ENCODE measurements around the gene COLQ. TPM values are rescaled to one million over a fixed set of nuclear protein-coding genes. Genes with fewer than 3 reads are reported as not detected.
"Not testable (repeated sequence)": the region's sequence is repeated elsewhere in the genome, so short reads cannot be mapped to it uniquely, and the experiment has no call there.

Gene COLQ
- total and polyA plus RNA-seq, 4 donors, result 0.27 to 2.6 (median 0.67) TPM

- no peak for TF ChIP-seq REST (IDR thresholded peaks at IDR 0.05)
- TF ChIP-seq ATF3 (IDR thresholded peaks at IDR 0.05), result no peak
- no peak for TF ChIP-seq TAF1 (conservative IDR thresholded peaks at IDR 0.05)
- TF ChIP-seq GABPA (IDR thresholded peaks at IDR 0.05 in 1 of 2, conservative IDR thresholded peaks at IDR 0.05 in 1 of 2), result no peak
Measured at GRCh38 chr3:15460891-15461531, 60.5 kb downstream of the COLQ start (continued).

GRCh38 chr3:15458212-15458780 lies 63.2 kb downstream of the COLQ start:
- Histone ChIP-seq H3K36me3 (ENCODE audit: control insufficient read depth in 4 of 4, insufficient read depth in 3 of 4, low read depth in 1 of 4, low read length in 3 of 4) (no peaks in the 10 kb centered on the region), H3K9ac (ENCODE audit: low read depth in 1 of 2, low read length in 2 of 2) (no peak overlapping the region), H3K9me3 (ENCODE audit: control insufficient read depth in 4 of 4, low read length in 3 of 4) (no peaks in the 10 kb centered on the region), H3K4me3 (ENCODE audit: low read depth in 1 of 3, low read length in 3 of 3) (no peak overlapping the region), H3K27me3 (ENCODE audit: control insufficient read depth in 4 of 4, insufficient read depth in 4 of 4, low read length in 3 of 4) (no peaks in the 10 kb centered on the region), H3K4me1 (ENCODE audit: control insufficient read depth in 4 of 4, insufficient read depth in 4 of 4, low read length in 3 of 4) (no peaks in the 10 kb centered on the region), H3K27ac (ENCODE audit: low read depth in 1 of 2, low read length in 2 of 2) (no peak overlapping the region)
- DNase-seq (ENCODE audit: low spot score), result no peak
- TF ChIP-seq RXRA (IDR thresholded peaks at IDR 0.05) (no peak), HNF4A (conservative IDR thresholded peaks at IDR 0.05) (peak in 1 of 2 donors; percentile 34), HNF4G (IDR thresholded peaks at IDR 0.05) (no peak), YY1 (IDR thresholded peaks at IDR 0.05) (no peak), MAX (IDR thresholded peaks at IDR 0.05) (no peak)
- WGBS, result 90% methylated on average over 7 of the region's 7 CpGs

- H3K36me3 ChIP-seq (ENCODE audit: control insufficient read depth in 4 of 4, insufficient read depth in 3 of 4, low read depth in 1 of 4, low read length in 3 of 4); H3K27ac ChIP-seq (ENCODE audit: low read depth in 1 of 2, low read length in 2 of 2): not testable (repeated sequence)
- 94% methylated on average over 10 of the region's 10 CpGs for WGBS
Measured at GRCh38 chr3:15456915-15457314, 64.6 kb downstream of the COLQ start.

GRCh38 chr3:15456321-15456720 lies 65.2 kb downstream of the COLQ start:
- no peaks in the 10 kb centered on the region for H3K4me1 ChIP-seq (ENCODE audit: control insufficient read depth in 4 of 4, insufficient read depth in 4 of 4, low read length in 3 of 4)
- no peaks in the 10 kb centered on the region for H3K27me3 ChIP-seq (ENCODE audit: control insufficient read depth in 4 of 4, insufficient read depth in 4 of 4, low read length in 3 of 4)
- WGBS, result 94% methylated on average over 2 of the region's 2 CpGs
- H3K9ac ChIP-seq (ENCODE audit: low read depth in 1 of 2, low read length in 2 of 2), result no peak overlapping the region
- no peak overlapping the region for H3K27ac ChIP-seq (ENCODE audit: low read depth in 1 of 2, low read length in 2 of 2)
- H3K36me3 ChIP-seq (ENCODE audit: control insufficient read depth in 4 of 4, insufficient read depth in 3 of 4, low read depth in 1 of 4, low read length in 3 of 4), result peaks cover 0 to under 1% (median 0%) of the 10 kb centered on the region in 4 donors
- no peak overlapping the region for H3K4me3 ChIP-seq (ENCODE audit: low read depth in 1 of 3, low read length in 3 of 3)
- H3K9me3 ChIP-seq (ENCODE audit: control insufficient read depth in 4 of 4, low read length in 3 of 4), result no peaks in the 10 kb centered on the region
- DNase-seq (ENCODE audit: low spot score), result no peak
- TF ChIP-seq RXRA (IDR thresholded peaks at IDR 0.05) (no peak), YY1 (IDR thresholded peaks at IDR 0.05) (no peak), JUND (IDR thresholded peaks at IDR 0.05) (no peak), CTCF (IDR thresholded peaks at IDR 0.05; ENCODE audit: low read depth, low read length, missing input control) (no peak), RAD21 (IDR thresholded peaks at IDR 0.05) (no peak), NR2F2 (IDR thresholded peaks at IDR 0.05) (no peak), FOXA2 (IDR thresholded peaks at IDR 0.05) (no peak), HNF4A (conservative IDR thresholded peaks at IDR 0.05) (no peak), ATF3 (IDR thresholded peaks at IDR 0.05) (no peak), GABPA (IDR thresholded peaks at IDR 0.05 in 1 of 2, conservative IDR thresholded peaks at IDR 0.05 in 1 of 2) (no peak), MAX (IDR thresholded peaks at IDR 0.05) (no peak), FOXA1 (IDR thresholded peaks at IDR 0.05) (no peak), HNF4G (IDR thresholded peaks at IDR 0.05) (no peak), SP1 (IDR thresholded peaks at IDR 0.05) (no peak), TAF1 (conservative IDR thresholded peaks at IDR 0.05) (no peak)

More at GRCh38 chr3:15456915-15457314, 64.6 kb downstream of the COLQ start:
- not testable (repeated sequence) for H3K4me1 ChIP-seq (ENCODE audit: control insufficient read depth in 4 of 4, insufficient read depth in 4 of 4, low read length in 3 of 4); H3K9me3 ChIP-seq (ENCODE audit: control insufficient read depth in 4 of 4, low read length in 3 of 4); DNase-seq (ENCODE audit: low spot score); H3K9ac ChIP-seq (ENCODE audit: low read depth in 1 of 2, low read length in 2 of 2); H3K4me3 ChIP-seq (ENCODE audit: low read depth in 1 of 3, low read length in 3 of 3); H3K27me3 ChIP-seq (ENCODE audit: control insufficient read depth in 4 of 4, insufficient read depth in 4 of 4, low read length in 3 of 4)
